MM.1S (cell line): ENCODE results near the gene RABGAP1L.

Source experiments
- DNase-seq: peaks from one replicate; pipeline ENCODE4 v3.0.0-alpha.2; 2015
- H2AFZ ChIP-seq: fragments of 300-600 bp; sonication (generic); 2 replicates; pipeline ENCODE4 v1.6.0; 2016; ENCODE audit warnings: antibody characterized with exemption, low read length
- H3F3A ChIP-seq: fragments of 300-600 bp; sonication (generic); 2 replicates; pipeline ENCODE4 v1.6.1; 2016; ENCODE audit warnings: mild to moderate bottlenecking, antibody characterized with exemption, low read length, moderate library complexity, mixed read lengths; ENCODE audit not compliant: insufficient read depth
- H3K27ac ChIP-seq: fragments of 300-600 bp; sonication (generic); 2 replicates; pipeline ENCODE4 v1.5.1; 2016; ENCODE audit warnings: mild to moderate bottlenecking, low read length
- H3K27me3 ChIP-seq: fragments of 300-600 bp; sonication (generic); replicated peaks from 2 replicates; pipeline ENCODE4 v1.6.0; 2016; ENCODE audit warnings: low read length; ENCODE audit not compliant: insufficient read depth
- H3K36me3 ChIP-seq: fragments of 300-600 bp; sonication (generic); replicated peaks from 2 replicates; pipeline ENCODE4 v1.6.1; 2016; ENCODE audit warnings: mild to moderate bottlenecking, low read length, mixed read lengths; ENCODE audit not compliant: insufficient read depth
- H3K4me1 ChIP-seq: fragments of 300-600 bp; sonication (generic); 2 replicates; pipeline ENCODE4 v1.6.1; 2016; ENCODE audit warnings: low read length, mixed read lengths
- H3K4me2 ChIP-seq: fragments of 300-600 bp; sonication (generic); 2 replicates; pipeline ENCODE4 v1.6.0; 2016; ENCODE audit warnings: low read depth, low read length
- H3K4me3 ChIP-seq: fragments of 300-600 bp; sonication (generic); 2 replicates; pipeline ENCODE4 v1.5.1; 2016; ENCODE audit warnings: low read length, mixed read lengths
- H3K79me2 ChIP-seq: fragments of 300-600 bp; sonication (generic); 2 replicates; pipeline ENCODE4 v1.6.1; 2016; ENCODE audit warnings: mixed run types, low read length, mixed read lengths
- H3K9ac ChIP-seq: fragments of 300-600 bp; sonication (generic); 2 replicates; pipeline ENCODE4 v1.6.1; 2016; ENCODE audit warnings: low read length, mixed read lengths
- H3K9me2 ChIP-seq: fragments of 300-600 bp; sonication (generic); replicated peaks from 2 replicates; pipeline ENCODE4 v1.6.1; 2016; ENCODE audit warnings: mild to moderate bottlenecking, low read length, mixed read lengths; ENCODE audit not compliant: insufficient read depth
- H3K9me3 ChIP-seq: fragments of 300-600 bp; sonication (generic); replicated peaks from 2 replicates; pipeline ENCODE4 v1.6.1; 2016; ENCODE audit warnings: mild to moderate bottlenecking, low read length, mixed read lengths; ENCODE audit not compliant: insufficient read depth
- H4K20me1 ChIP-seq: fragments of 300-600 bp; sonication (generic); 2 replicates; pipeline ENCODE4 v1.6.1; 2016; ENCODE audit warnings: mild to moderate bottlenecking, low read length, moderate library complexity, mixed read lengths; ENCODE audit not compliant: insufficient read depth
- CTCF ChIP-seq: fragments of 300-600 bp; sonication (generic); IDR thresholded peaks from 2 replicates; pipeline ENCODE4 v1.5.1; 2016; ENCODE audit warnings: antibody characterized with exemption, low read length, mixed read lengths
- EZH2 ChIP-seq: fragments of 300-600 bp; sonication (generic); optimal IDR thresholded peaks from 2 replicates; pipeline ENCODE3; 2017; ENCODE audit warnings: low read depth, mild to moderate bottlenecking, antibody characterized with exemption, low read length, mixed read lengths
- EZH2phosphoT487 ChIP-seq: fragments of 300-600 bp; sonication (generic); IDR thresholded peaks from 2 replicates; pipeline ENCODE4 v1.6.1; 2018; ENCODE audit warnings: antibody characterized with exemption, low read length

The RABGAP1L gene

GRCh38 chr1:174931214-174931613 lies 771.9 kb downstream of the RABGAP1L start:
- Histone ChIP-seq H3K9me2 (no peaks in the 10 kb centered on the region), H3K9ac (no peak overlapping the region), H3F3A (no peaks in the 10 kb centered on the region), H2AFZ (no peak overlapping the region), H3K4me2 (no peak overlapping the region), H4K20me1 (no peaks in the 10 kb centered on the region), H3K9me3 (no peaks in the 10 kb centered on the region), H3K36me3 (no peaks in the 10 kb centered on the region), H3K4me3 (no peak overlapping the region), H3K79me2 (no peaks in the 10 kb centered on the region), H3K27ac (no peak overlapping the region), H3K4me1 (no peaks in the 10 kb centered on the region), H3K27me3 (no peaks in the 10 kb centered on the region)
- no peak for DNase-seq
- TF ChIP-seq EZH2 (no peak), CTCF (no peak), EZH2phosphoT487 (no peak)

GRCh38 chr1:174932587-174932986 lies 773.3 kb downstream of the RABGAP1L start:
- no peaks in the 10 kb centered on the region for H3K9me3 ChIP-seq
- TF ChIP-seq EZH2phosphoT487 (no peak), CTCF (no peak), EZH2 (no peak)

GRCh38 chr1:174935961-174936727 lies 776.8 kb downstream of the RABGAP1L start:
- Histone ChIP-seq H3K9me3 (no peaks in the 10 kb centered on the region), H3K79me2 (no peaks in the 10 kb centered on the region), H3K4me3 (no peak overlapping the region), H4K20me1 (no peaks in the 10 kb centered on the region), H3K4me2 (no peak overlapping the region), H3K27me3 (no peaks in the 10 kb centered on the region), H3K27ac (no peak overlapping the region), H3K9ac (no peak overlapping the region), H3K9me2 (no peaks in the 10 kb centered on the region), H3K36me3 (no peaks in the 10 kb centered on the region), H3F3A (no peaks in the 10 kb centered on the region), H3K4me1 (no peaks in the 10 kb centered on the region), H2AFZ (no peak overlapping the region)
- TF ChIP-seq EZH2 = no peak
- no peak for TF ChIP-seq EZH2phosphoT487
- TF ChIP-seq CTCF = no peak
- DNase-seq = no peak

More at GRCh38 chr1:174932587-174932986, 773.3 kb downstream of the RABGAP1L start:
- Histone ChIP-seq H3K27me3 (no peaks in the 10 kb centered on the region), H3K36me3 (no peaks in the 10 kb centered on the region), H3K9me2 (no peaks in the 10 kb centered on the region), H4K20me1 (no peaks in the 10 kb centered on the region), H3K4me2 (no peak overlapping the region), H3K4me1 (no peaks in the 10 kb centered on the region), H3K27ac (no peak overlapping the region), H3K9ac (no peak overlapping the region), H3K4me3 (no peak overlapping the region), H2AFZ (no peak overlapping the region), H3F3A (no peaks in the 10 kb centered on the region), H3K79me2 (no peaks in the 10 kb centered on the region)
- DNase-seq = no peak
